HUDEP-2 (cell line): Measurements from ENCODE around the gene DNAJA4.

Experiments
- DNase-seq, 76 experiments: peaks; one replicate each; lab custom pipeline; 2025; ENCODE audit not compliant: unreplicated experiment in 76 of 76; lab: John Stamatoyannopoulos, UW

DNAJA4 gene

GRCh38 chr15:78264304-78265136 is at the start of gene DNAJA4:
TSS of gene DNAJA4 (plus strand) at chr15:78264562. CDS start at chr15:78264764, 202 bp downstream.
- DNase-seq = peak in 10 of 76 experiments; percentile 9 to 52 (median 29)

GRCh38 chr15:78216276-78217104 is 47.9 kb upstream of the DNAJA4 start:
- peak in 71 of 76 experiments; percentile 13 to 87 (median 59) for DNase-seq

GRCh38 chr15:78220713-78221112 is 43.6 kb upstream of the DNAJA4 start:
- no peak for DNase-seq

- no peak for DNase-seq
These were observed 41.5 kb upstream of the DNAJA4 start for GRCh38 chr15:78222745-78223395.

GRCh38 chr15:78223396-78224022 is 40.9 kb upstream of the DNAJA4 start:
- no peak for DNase-seq

GRCh38 chr15:78224023-78224411 is 40.3 kb upstream of the DNAJA4 start:
- no peak for DNase-seq

GRCh38 chr15:78225783-78226541 is 38.4 kb upstream of the DNAJA4 start:
- peak in 1 of 76 experiments; percentile 4 for DNase-seq

- DNase-seq = no peak
These were observed 35.9 kb upstream of the DNAJA4 start for GRCh38 chr15:78228356-78228996.

- DNase-seq = no peak
These were observed 34.6 kb upstream of the DNAJA4 start for GRCh38 chr15:78229431-78230406.

- no peak for DNase-seq
These were observed 31.4 kb upstream of the DNAJA4 start for GRCh38 chr15:78232951-78233350.

- DNase-seq = no peak
These were observed 30.9 kb upstream of the DNAJA4 start for GRCh38 chr15:78233496-78233895.

- no peak for DNase-seq
These were observed 29.8 kb upstream of the DNAJA4 start, which contains the start of gene ACSBG1 for GRCh38 chr15:78234515-78235040. TSS of gene ACSBG1 (minus strand) at chr15:78234565. CDS start at chr15:78234501, 64 bp downstream.

GRCh38 chr15:78236491-78236890 is 27.9 kb upstream of the DNAJA4 start:
- DNase-seq = no peak

- DNase-seq = no peak
These were observed 27.2 kb upstream of the DNAJA4 start for GRCh38 chr15:78237146-78237545.

GRCh38 chr15:78239811-78240210 is 24.6 kb upstream of the DNAJA4 start:
- no peak for DNase-seq

- peak in 71 of 76 experiments; percentile 15 to 87 (median 70) for DNase-seq
These were observed 23.3 kb upstream of the DNAJA4 start for GRCh38 chr15:78241017-78241416.

- DNase-seq = peak in 36 of 76 experiments; percentile 11 to 54 (median 34)
These were observed 22.2 kb upstream of the DNAJA4 start for GRCh38 chr15:78242128-78242527.

GRCh38 chr15:78243058-78243457 is 21.3 kb upstream of the DNAJA4 start:
- DNase-seq = peak in 2 of 76 experiments; percentile 42 to 48
